ENCODE results near the gene NAALADL2.
"Not testable (repeated sequence)": the region's sequence is repeated elsewhere in the genome, so short reads cannot be mapped to it uniquely, and the experiment has no call there.

Gene NAALADL2

DNA sequence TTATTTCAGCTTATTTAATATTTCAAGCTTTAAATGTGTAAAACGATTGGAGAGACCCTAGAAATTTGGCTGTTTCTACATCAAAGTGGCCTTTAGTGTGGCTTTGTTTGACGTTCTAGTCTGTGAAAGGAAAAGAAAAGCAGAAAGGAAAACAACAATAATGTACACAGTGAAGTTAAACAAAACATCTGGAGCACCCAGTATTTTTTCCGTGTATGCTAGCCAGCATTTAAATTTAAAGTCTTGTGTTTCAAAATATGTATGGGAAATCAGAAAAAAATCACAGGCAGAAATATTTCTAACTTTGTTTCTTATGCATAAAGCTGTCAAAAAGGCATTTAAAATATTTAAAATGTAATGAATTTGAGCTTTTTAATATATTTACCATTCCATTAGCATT is 218.1 kb downstream of the NAALADL2 start:
- peak; percentile 10 for DNase-seq

DNA sequence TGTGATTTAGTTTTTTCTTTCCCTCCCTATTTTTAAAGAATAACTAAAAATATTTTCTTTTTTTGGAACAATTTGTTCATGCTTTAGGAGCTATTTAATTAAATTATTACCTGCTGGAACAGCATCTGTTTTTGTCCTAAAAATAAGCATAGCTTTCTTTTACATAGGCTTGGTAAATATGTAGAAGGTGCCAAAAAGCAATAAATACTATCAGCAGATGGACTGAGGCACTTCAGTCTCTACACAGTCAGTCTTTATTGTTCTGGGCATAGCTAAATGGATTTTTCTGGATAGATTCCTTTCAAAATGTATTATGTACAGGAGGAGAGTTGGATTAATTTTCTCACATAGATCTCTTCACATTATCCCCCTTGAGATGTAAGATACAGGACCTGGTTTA is 223.5 kb downstream of the NAALADL2 start:
- no peak for DNase-seq

DNA sequence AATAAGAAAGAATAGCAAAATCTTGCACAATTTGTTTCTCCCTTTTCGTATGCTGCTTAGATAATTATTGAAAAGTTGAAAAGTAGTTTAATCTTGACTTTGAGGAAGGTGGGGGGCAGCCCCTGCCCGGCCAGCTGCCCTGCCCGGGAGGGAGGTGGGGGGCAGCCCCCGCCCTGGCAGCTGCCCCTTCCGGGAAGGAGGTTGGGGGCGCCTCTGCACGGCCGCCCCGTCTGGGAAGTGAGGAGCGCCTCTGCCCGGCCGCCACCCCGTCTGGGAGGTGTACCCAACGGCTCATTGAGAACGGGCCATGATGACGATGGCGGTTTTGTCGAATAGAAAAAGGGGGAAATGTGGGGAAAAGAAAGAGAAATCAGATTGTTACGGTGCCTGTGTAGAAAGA is 228.0 kb downstream of the NAALADL2 start:
- not testable (repeated sequence) for DNase-seq

DNA sequence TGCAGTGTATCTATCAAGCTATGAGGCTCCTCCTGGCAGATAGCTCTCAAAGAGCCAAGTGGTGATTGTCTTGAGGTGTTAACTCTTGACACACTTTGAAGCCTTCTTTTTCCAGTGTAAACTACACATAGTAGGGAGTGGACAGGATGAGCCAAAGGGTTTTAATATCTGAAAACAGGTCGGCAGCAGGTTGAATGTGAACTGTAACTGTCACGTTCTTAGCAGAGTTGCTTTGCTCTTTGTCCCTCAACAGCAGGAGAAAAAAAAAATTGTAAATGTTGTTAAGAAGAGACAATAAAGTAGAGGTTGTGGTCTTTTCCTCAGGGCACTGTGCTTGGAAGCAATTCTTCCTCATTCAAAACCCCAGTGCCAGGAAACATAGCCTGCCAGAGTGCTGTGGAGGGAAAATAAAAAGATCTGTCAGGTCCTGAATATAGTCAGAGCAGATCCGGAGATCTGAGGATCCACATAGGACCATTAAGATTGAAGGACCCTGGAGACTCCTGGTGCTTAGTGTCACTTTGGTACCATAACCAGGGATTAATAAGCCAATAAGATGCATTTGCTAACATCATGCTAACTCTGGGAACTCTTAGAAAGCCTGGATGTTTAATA is 229.7 kb downstream of the NAALADL2 start:
- no peak for DNase-seq

DNA sequence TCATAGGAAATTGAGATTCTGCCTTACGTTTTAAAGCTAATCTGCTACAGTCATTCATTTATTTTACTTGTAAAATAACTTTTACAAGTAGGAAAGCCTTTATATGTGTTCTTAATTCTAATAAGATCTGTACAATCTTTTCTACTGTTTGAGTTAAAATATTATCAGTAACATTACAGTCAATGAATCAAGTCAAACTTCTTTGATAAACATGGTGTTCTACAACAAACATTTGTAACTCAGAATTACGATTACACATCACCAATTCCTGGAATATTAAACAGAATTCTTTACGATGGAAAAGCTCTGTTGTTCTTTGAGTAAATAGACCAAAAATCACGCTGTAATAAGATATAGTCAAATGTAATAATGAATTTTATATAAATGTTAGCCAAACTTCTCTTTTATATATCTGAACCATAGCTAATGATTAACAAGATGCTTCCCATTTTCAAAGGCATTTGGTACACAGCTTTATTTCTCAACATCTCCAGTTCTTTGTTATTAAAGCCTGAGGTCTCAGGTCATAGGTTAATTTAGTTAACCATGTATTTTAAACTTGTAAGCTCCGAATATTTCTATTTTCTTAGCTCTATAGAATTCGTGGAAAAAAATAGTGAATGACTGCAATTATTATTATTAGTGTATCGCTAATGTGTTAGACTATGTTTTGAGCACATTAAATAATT is 232.4 kb downstream of the NAALADL2 start:
- DNase-seq: no peak

DNA sequence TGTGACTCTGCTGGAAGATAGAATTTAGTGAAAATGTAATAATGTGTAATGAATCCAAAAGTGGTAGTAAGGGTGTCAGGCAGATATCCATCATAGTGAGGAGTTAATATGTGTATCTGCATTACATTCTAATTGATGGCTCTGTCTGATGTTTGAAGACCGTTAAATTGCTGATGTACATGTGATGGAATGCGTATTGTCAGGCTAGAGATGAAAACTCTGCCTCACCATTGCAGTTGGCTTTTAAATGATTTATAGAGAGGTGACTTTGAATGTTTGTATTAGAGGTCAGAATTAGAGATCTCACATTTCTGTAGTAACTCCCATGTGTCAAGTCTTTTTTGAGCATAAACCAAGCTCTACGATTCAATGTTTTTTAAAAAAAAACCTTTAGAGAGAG is 234.6 kb downstream of the NAALADL2 start:
- peak; percentile 5 for DNase-seq

DNA sequence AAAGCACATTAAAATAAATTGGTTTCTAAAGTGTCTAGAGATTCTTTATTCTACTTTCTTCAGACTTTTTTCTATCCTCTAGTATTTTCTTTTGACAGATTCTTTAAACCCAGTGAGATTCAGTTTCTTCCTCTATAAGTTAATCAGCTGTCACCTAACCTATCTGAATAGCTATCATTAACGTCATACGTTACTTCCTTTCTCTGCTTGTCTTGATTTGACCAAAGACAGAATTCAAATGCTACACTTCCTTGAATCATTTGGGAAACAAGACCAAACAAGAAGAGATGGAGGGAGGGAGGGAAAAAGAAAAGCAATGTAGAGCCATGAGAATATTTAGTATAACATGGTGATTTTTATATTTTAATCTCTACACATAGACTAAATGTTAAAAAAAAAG is 235.2 kb downstream of the NAALADL2 start:
- DNase-seq: no peak

DNA sequence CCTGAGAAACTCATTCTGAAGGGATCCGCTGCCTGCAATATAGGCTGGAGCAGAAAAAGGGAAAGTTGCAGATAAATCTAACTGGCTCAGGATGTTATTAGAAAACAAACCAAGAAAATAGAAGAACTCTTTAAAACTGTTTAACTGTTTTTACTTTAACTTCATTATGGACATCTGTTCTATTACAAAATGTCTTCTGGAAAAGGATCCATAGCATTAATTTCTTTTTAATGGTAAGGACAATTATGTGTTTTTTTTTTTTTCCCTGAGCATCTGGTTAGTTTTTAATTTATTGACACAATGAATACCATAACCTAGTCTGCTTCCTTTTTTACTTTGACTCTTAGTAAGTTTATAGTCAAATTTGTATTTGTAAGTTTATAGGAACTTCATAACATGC is 239.5 kb downstream of the NAALADL2 start:
- DNase-seq: no peak

DNA sequence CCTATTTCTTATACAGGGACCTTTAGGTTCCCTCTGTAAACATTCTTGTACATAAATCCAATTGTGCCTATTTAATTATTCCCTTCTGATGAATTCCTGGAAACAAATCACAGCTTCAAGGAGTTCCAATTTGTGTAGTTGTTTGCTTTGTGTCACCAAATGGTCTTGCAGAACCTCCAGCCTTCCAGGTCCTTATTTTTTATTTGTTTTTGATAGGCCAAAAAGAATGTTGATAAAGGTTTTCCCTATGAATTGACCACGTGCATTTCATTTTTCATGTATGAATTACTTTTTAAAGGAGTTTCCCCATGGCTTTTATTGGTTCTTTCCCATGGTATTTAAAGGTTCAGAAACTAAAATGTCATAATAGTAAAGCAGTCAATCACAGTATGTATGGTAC is 243.0 kb downstream of the NAALADL2 start:
- no peak for DNase-seq

DNA sequence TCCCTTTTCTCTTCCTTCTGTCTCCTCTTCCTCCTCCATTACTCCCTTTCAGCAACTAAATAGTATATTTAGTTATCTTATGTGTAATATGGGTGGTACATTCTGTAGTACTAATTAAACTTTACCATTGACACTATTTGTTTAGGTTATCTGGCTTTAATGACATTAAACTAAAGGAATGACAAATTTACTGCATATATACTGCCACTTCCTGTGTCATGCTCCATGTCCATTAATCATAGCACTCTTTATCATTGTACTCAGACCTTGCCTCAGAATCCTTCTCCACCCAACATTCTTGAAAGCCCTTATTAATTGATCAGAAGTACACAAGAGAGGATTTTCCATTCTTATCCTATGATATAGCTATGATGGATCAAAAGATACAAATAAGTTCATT is 244.2 kb downstream of the NAALADL2 start:
- no peak for DNase-seq

DNA sequence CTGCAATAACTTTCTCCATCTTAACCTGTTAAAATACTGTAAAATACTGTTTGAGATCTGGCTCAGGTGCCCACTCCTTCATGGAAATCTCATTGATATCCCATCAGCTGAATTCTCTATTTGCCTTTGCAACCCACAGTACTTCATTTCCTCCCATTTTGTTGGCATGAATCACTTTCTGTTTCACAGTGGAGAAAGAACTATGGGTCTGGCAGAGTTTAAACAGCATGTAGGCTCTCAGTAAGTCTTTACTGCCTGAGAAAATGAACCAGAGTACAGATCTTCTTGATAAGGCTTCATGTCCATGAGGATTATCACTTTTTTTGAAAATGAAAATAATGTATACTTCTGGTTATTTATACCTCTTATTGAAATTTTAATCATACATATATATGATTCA is 245.9 kb downstream of the NAALADL2 start:
- peak; percentile 27 for DNase-seq

DNA sequence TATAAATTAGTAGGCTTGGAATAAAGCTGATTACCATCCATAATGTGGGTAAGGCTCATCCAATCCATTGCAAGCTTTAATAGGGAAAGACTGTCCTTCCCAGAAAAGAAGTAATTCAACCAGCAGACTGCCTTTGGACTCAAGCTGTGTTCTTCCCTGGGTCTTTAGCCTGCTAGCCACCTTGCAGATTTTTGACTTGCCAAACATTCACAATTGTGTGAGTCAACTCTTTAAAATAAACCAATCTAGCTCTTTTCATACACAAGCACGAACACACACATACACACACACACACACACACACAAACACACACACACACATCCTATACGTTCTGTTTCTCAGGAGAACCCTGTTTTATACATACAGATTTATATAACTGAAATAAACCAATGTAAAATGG is 248.1 kb downstream of the NAALADL2 start:
- DNase-seq: no peak

DNA sequence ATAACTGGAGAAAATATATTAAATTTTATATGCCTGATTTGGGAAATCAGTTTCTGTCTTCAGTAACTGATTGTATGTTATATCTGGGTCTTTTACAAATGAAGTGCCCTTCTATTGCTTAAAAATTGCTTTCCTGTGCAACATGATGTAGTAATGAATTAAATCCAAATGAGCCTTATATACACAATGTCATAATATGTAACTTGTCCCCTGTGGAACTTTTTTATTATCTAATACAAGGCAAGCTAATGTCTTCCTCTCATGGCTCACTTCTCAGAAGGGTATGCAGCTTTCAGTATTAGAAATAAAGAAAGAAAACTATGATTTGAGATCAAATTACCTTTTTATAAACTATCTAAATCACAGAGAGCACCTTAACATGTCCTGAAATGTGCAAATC is 248.9 kb downstream of the NAALADL2 start:
- no peak for DNase-seq

DNA sequence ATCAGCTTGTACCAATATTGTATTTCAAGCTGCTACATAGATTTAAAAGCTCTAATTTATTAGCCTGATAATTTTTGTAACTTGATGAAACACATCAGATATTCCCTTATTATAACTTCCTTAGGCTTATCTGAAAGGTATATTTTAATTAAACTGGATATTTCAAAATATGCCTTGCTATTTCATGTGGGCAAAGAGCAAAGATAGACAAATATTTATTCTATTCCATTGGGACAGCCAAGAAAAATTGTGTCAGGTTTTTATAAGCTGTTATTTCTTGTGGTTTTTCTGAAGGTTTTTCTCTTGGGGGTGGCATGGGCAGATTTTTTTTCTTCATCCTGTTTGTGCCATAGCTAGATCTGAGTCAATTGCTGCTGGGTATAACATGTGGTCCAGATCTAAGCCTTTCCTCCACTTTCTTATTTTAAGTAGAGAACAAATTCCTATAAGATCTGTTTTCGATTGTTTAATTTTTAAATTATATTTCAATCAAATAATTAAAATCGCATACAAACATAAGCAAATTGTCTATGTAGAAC is 249.5 kb downstream of the NAALADL2 start:
- DNase-seq: no peak

DNA sequence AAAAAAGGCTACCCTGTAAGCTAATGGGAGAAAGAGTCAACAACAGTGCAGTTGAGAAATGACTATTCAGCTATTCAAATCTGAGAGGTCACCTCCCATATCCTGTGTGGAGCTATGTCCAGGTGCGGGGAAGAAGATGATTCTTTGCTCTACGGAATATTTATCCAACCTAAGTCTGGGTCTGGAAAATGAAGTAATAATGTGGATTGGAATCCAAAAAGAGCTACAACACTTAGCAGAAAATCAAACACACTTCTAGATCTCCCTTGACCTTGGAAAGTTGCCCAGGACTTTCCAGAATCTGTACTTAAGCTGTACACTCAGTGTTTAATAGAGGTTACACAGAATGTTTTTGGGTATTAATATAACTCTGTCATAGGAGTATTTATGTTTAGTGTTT is 251.9 kb downstream of the NAALADL2 start:
- DNase-seq: no peak

DNA sequence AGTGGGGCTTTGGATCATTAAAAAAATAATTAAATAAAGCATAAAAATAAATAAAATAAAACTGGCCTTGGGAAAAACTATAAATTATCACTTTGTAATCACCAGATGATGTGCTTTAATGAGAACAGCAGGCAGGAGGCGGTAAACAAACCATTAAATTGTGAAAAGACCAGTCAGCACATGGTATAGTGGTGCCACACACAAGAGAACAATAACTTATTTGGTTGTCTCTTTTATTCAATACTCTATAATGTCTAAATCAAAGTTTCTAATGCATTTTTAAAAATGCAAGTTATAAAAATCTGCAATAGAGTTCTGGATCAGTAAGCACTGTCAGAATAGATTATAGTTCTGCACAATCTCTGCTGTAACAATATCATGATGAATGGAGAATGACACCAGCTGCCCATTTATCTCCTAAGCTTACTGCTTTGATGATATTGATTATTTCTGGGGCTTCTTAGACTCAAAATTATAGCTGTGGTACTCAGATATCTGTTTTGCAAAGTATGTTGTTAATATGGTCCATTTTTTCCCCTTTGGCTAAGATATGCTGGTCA is 259.3 kb downstream of the NAALADL2 start:
- no peak for DNase-seq

DNA sequence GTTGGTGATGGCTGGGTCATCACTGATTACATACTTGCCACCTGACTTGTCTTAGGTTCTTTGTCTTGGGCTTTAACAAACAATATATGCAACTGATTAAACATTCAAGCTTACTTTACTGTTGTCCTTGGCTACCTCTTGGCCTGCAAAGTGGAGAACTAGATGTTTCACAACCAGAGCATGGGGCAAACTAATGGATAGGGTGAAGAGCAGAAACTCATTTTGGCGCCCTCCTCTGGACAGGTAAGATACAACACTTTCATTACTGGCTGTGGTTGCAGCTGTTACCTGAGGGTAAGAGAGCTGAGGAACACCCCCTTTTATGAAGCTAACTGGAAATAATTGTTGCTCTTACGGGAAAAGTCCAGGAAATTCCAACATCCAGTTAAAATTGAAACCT is 262.1 kb downstream of the NAALADL2 start:
- no peak for DNase-seq

DNA sequence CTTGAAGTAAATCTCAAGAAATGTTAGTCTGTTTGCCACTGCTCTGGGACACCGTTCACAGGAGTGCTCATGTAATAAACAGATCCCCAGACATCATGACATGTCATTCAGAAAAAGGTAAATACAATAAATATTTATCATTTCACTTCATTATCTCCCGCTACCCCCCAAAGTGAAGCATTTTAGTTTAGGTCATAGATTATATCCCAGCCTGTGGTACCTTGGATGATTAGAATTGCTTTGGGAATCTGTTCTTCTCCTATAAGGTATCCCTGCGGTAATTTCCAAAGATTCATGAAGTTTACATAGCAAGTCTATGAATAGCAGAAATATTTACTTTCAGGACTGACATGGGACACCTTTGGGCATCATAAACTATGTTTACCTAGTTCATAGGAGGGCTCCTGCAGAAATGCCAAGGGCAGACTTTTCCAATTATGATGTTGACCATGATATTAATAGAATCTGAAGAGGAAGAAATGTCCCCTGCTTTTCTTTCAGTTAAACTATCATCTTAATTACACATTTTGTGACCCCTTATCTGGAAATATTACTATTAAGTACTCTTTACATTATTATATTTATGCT is 268.0 kb downstream of the NAALADL2 start:
- no peak for DNase-seq

DNA sequence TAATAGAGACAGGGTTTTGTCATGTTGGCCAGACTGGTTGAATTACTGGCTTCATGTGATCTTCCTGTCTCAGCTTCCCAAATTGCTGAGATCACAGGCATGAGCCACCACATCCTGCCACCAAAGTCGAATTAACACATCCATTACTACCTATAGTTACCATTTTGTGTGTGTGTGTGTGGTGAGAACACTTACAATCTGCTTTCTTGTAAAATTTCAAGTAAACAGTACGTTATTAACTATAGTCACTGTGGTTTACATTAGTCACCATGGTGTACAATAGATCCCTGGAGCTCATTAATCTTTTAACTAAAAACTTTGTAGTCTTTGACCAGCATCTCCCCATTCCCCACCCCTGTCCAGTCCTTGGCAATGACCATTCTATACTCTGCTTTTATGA is 270.0 kb downstream of the NAALADL2 start:
- peak; percentile 3 for DNase-seq

DNA sequence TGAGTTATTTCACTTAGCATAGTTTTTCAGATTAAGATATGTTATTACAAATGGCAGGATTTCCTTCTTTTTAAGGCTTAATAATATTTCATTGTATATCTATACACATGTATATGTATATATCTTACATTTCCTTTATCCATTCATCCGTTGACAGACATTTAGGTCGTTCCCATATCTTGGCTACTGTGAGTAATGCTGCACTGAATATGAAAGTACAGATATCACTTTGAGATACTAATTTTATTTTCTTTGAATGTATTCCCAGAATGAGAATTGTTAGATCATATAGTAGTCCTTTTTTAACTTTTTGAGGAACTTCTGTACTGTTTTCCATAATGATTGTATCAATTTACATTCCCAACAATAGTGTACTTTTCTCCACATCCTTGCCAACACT is 270.4 kb downstream of the NAALADL2 start:
- DNase-seq: no peak

DNA sequence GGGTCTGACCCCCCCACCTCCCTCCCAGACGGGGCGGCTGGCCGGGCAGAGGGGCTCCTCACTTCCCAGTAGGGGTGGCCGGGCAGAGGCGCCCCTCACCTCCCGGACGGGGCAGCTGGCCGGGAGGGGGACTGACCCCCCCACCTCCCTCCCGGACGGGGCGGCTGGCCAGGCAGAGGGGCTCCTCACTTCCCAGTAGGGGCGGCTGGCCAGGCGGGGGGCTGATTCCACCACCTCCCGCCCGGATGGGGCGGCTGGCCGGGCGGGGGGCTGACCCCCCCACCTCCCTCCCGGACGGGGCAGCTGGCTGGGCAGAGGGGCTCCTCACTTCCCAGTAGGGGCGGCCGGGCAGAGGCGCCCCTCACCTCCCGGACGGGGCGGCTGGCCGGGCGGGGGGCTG is 272.7 kb downstream of the NAALADL2 start:
- not testable (repeated sequence) for DNase-seq

DNA sequence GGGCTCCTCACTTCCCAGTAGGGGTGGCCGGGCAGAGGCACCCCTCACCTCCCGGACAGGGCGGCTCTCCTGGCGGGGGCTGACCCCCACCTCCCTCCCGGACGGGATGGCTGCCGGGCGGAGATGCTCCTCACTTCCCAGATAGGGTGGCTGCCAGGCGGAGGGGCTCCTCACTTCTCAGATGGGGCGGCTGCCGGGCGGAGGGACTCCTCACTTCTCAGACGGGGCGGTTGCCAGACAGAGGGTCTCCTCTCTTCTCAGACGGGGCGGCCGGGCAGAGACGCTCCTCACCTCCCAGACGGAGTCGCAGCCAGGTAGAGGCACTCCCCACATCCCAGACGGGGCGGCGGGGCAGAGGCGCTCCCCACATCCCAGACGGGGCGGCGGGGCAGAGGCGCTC is 273.6 kb downstream of the NAALADL2 start:
- not testable (repeated sequence) for DNase-seq

DNA sequence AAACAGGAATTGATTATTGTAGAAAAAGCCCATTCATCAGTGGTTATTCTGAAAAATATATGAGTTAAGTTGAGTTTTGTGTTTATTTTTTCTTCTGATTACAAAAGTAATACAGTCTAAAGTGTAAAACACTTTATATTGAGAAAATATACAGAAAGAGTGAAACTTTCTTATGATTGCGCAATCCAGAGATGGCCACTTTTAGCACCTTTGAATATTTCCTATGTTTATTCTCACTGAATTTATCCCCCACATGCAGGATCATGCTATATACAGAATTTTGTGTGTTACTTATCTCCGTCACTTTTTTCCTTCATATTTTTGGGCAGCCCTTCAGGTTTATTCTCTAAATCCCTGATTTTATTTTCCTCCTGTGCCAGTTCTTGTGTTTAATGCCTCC is 285.2 kb downstream of the NAALADL2 start:
- DNase-seq: no peak

DNA sequence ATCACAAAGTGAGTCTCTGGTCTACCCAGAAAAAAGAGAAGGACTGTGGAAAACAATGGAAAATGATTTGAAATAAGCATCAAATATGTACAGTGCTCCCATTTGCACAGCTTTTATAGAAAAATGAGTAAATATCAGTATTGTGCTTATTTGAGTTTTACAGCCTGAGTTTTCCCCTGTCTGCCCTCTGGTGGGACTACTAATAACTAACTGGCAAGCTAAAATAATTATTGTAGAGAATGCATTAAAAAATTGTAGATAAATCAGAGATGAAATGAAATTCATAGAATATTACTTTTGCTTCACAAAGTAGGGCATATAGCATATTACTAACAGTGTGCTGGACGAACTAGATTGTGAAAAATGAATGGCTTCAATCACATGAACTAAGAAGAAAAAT is 287.1 kb downstream of the NAALADL2 start:
- DNase-seq: peak; percentile 47

Measured in fibroblast of skin of scalp (primary cell).